Ovary (tissue), 9 donors: ENCODE results near the gene BEND6. TPM values are rescaled to one million over a fixed set of nuclear protein-coding genes. Genes with fewer than 3 reads are reported as not detected.
"Not testable (repeated sequence)": the region's sequence is repeated elsewhere in the genome, so short reads cannot be mapped to it uniquely, and the experiment has no call there.

Experiments used
- DNase-seq, 5 donors: peaks; one replicate each; pipeline ENCODE4 v3.0.0-alpha.2; 2019 to 2020
- H3K27ac ChIP-seq, 2 donors: fragments of 200-600 bp; one replicate each; pipeline versions ENCODE4 v1.5.1 to v1.8.0; 2019 to 2022
- H3K27me3 ChIP-seq: fragments of 200-600 bp; one replicate; pipeline ENCODE4 v1.8.0; 2022
- H3K36me3 ChIP-seq: fragments of 200-600 bp; sonication (generic); one replicate; pipeline ENCODE4 v1.5.1; 2019
- H3K4me1 ChIP-seq: one replicate; pipeline ENCODE4 v1.8.1; 2013; ENCODE audit warnings: mild to moderate bottlenecking, moderate library complexity; ENCODE audit not compliant: insufficient read depth
- H3K4me3 ChIP-seq: fragments of 200-600 bp; sonication (generic); one replicate; pipeline ENCODE4 v1.5.1; 2017
- H3K9me3 ChIP-seq, 2 donors: fragments of 200-600 bp in 1 of 2; sonication (generic) in 1 of 2; one replicate each; pipeline versions ENCODE4 v1.5.1 to v1.8.1; 2013 to 2019; ENCODE audit warnings: mild to moderate bottlenecking in 1 of 2, moderate library complexity in 1 of 2
- EP300 ChIP-seq: sonication (generic); formaldehyde crosslinking; IDR thresholded peaks from one replicate; pipeline ENCODE4 v1.6.1; 2017; ENCODE audit warnings: antibody characterized with exemption
- POLR2A ChIP-seq: fragments of 450-650 bp; IDR thresholded peaks from one replicate; pipeline ENCODE4 v1.6.1; 2017; ENCODE audit warnings: antibody characterized with exemption, mild to moderate bottlenecking, moderate library complexity
- WGBS, 3 donors: extraction: QIAGEN DNeasy Blood & Tissue Kit in 1 of 3; methylation state at CpG; one replicate each; pipeline versions ENCODE4 v1.1.5 to v1.1.7; 2013 to 2017; 5-methylcytosine and 5-hydroxymethylcytosine counted together
- intact Hi-C, 4 donors: fragments of 100-400 bp; cut with DNase I; formaldehyde crosslinking; loops; one replicate each; pipeline versions ENCODE4 v1.11.0 to v1.15.1; 2022 to 2023
- polyA plus RNA-seq, 2 donors: library from polyadenylated mRNA; stranded (reverse); fragments of 200-250 nt in 1 of 2; fragments of 350-450 nt in 1 of 2; fragmentation: Illumina TruSeq in 1 of 2; extraction: RNeasy Lipid Tissue Mini Kit (QIAGEN cat#74804) in 1 of 2; gene quantifications; one replicate each; pipeline ENCODE4 v1.2.3, GENCODE V29; 2013 to 2014
- total RNA-seq, 7 donors: library from RNA; depleted of rRNA in 2 of 7; stranded (reverse); fragments of >200 nt in 2 of 7; fragmentation: NEBNext Ultra II Directional in 3 of 7; extraction: Animal tissue kit (Norgen Biotek cat#: 25700) in 3 of 7; gene quantifications; one replicate each; pipeline versions ENCODE4 v1.1.0 to v1.2.4, GENCODE V29; 2016 to 2023
- TF ChIP-seq, protein P1 (sequence below), 3 donors: fragments of 450-650 bp in 2 of 3; fragments of 200-600 bp in 1 of 3; IDR thresholded peaks; one replicate each; pipeline versions ENCODE4 v1.5.1 to v1.8.0; 2016 to 2022; ENCODE audit warnings: antibody characterized with exemption in 3 of 3, mild to moderate bottlenecking in 1 of 3
- donor health status: DM: no; HTN: no; CAD: no; lungs with moderate emphysema.
- donor health status: DM: no; HTN: no; CAD: no.
- donor health status: Bipolar disorder and iron deficiency.
- donor health status: DM: yes; HTN: yes; CAD: no.
- donor health status: DM: no; HTN: no; CAD: no.
- donor health status: DM: yes; HTN: yes; CAD: no.

BEND6 gene
- total and polyA plus RNA-seq, 9 donors = 1.3 to 5.2 (median 2.2) TPM

DNA sequence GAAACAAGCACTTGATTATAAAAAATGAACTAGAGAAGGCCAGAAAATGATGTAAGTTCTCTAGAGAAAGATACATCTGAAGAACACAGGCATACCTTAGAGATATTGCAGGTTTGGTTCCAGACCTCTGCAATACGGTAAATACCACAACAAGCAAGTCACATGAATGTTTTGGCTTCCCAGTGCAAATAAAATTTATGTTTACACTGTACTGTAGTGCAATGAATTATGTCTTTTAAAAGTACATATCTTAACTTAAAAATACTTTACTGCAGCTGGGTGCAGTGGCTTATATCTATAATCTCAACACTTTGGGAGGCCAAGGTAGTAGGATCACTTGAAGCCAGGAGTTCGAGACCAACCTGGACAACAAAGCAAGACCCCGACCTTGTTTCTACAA is 80.6 kb downstream of the BEND6 start:
- intact Hi-C loops = loop anchor here in 1 of 4 donors (10.0 kb wide), 1 partner anchor 131 kb away; no protein-coding TSS in a partner anchor

DNA sequence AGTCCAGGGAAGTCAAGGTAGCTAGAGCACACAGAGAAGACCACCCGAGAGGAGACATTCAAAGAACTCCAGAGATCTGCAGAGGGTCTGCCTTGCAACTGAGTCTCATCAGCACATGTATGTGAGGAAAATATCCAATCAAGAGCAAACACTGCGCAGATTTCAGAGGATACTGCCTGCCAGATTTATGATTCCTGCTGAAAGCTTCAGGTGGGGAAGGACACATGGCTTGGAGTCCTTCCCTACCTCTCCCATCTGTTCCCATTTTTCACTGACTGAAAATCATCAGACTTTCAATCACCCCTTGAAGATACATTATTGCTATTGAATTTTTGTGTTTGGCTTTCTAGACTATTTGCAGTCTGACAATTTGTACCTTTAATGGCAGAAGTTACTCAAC is 84.0 kb downstream of the BEND6 start:
- H3K9me3 ChIP-seq = no peaks in the 10 kb centered on the region
- no peaks in the 10 kb centered on the region for H3K36me3 ChIP-seq
- no peak for DNase-seq
- intact Hi-C loops = loop anchor here in 1 of 4 donors (10.0 kb wide), 1 partner anchor 134 kb away; no protein-coding TSS in a partner anchor
- H3K4me3 ChIP-seq = no peak overlapping the region
- no peaks in the 10 kb centered on the region for H3K4me1 ChIP-seq
- TF ChIP-seq POLR2A (no peak), EP300 (no peak)
- TF ChIP-seq, protein P1, sequence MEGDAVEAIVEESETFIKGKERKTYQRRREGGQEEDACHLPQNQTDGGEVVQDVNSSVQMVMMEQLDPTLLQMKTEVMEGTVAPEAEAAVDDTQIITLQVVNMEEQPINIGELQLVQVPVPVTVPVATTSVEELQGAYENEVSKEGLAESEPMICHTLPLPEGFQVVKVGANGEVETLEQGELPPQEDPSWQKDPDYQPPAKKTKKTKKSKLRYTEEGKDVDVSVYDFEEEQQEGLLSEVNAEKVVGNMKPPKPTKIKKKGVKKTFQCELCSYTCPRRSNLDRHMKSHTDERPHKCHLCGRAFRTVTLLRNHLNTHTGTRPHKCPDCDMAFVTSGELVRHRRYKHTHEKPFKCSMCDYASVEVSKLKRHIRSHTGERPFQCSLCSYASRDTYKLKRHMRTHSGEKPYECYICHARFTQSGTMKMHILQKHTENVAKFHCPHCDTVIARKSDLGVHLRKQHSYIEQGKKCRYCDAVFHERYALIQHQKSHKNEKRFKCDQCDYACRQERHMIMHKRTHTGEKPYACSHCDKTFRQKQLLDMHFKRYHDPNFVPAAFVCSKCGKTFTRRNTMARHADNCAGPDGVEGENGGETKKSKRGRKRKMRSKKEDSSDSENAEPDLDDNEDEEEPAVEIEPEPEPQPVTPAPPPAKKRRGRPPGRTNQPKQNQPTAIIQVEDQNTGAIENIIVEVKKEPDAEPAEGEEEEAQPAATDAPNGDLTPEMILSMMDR (IDR thresholded peaks at IDR 0.05) = no peak
- no peak overlapping the region for H3K27ac ChIP-seq
- 91 to 94% (median 93%) methylated on average over 2 of the region's 2 CpGs for WGBS, 3 donors
- no peaks in the 10 kb centered on the region for H3K27me3 ChIP-seq

More for the DNA sequence above, 80.6 kb downstream of the BEND6 start:
- H3K4me1 ChIP-seq = no peaks in the 10 kb centered on the region
- H3K9me3 ChIP-seq = no peaks in the 10 kb centered on the region
- WGBS, 3 donors = 12 to 31% (median 15%) methylated on average over 3 of the region's 3 CpGs
- TF ChIP-seq POLR2A (no peak), EP300 (no peak)
- TF ChIP-seq, protein P1 (IDR thresholded peaks at IDR 0.05) = no peak
- H3K27me3 ChIP-seq = no peaks in the 10 kb centered on the region
- no peak overlapping the region for H3K4me3 ChIP-seq
- no peaks in the 10 kb centered on the region for H3K36me3 ChIP-seq
- no peak for DNase-seq
- H3K27ac ChIP-seq = no peak overlapping the region

DNA sequence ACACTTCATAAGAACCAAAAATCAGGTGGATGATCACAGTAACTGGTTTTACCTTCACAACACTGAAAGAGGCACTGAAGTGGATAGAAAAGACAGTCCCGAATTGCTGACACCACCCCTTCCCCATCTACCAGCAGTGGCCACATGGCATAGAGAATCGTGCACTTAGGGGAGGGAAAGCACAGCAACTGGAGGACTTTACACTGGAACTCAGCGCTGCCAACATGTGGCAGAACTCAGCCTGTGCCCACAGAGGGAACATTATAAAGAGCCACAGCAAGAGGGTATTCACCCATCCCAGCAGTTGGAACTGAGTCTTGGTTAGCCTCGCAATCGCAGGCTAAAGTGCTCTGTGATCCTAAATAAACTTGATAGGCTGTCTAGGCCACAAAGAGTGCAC is 85.1 kb downstream of the BEND6 start:
- H3K4me1 ChIP-seq = no peaks in the 10 kb centered on the region
- no peak overlapping the region for H3K27ac ChIP-seq
- DNase-seq = no peak
- intact Hi-C loops = no loop called here
- WGBS, 3 donors = 77 to 84% (median 83%) methylated on average over 5 of the region's 5 CpGs
- no peaks in the 10 kb centered on the region for H3K27me3 ChIP-seq
- H3K36me3 ChIP-seq = no peaks in the 10 kb centered on the region
- H3K9me3 ChIP-seq = no peaks in the 10 kb centered on the region
- no peak overlapping the region for H3K4me3 ChIP-seq
- TF ChIP-seq EP300 (no peak), POLR2A (no peak)
- TF ChIP-seq, protein P1 (IDR thresholded peaks at IDR 0.05) = no peak

DNA sequence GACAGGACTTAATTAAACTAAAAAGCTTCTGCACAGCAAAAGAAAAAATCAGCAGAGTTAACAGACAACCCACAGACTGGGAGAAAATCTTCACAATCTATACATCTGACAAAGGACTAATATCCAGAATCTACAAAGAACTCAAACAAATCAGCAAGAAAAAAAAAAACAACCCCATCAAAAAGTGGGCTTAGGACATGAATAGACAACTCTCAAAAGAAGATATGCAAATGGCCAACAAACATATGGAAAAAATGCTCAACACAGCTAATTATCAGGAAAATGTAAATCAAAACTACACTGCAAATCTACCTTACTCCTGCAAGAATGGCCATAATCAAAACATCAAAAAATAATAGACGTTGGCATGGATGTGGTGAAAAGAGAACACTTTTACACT is 89.2 kb downstream of the BEND6 start:
- H3K4me3 ChIP-seq, DNase-seq, H3K36me3 ChIP-seq, H3K27ac ChIP-seq, intact Hi-C loops, H3K27me3 ChIP-seq, H3K4me1 ChIP-seq, H3K9me3 ChIP-seq: not testable (repeated sequence)
- 66 to 88% (median 77%) methylated on average over 1 of the region's 1 CpG for WGBS, 3 donors

DNA sequence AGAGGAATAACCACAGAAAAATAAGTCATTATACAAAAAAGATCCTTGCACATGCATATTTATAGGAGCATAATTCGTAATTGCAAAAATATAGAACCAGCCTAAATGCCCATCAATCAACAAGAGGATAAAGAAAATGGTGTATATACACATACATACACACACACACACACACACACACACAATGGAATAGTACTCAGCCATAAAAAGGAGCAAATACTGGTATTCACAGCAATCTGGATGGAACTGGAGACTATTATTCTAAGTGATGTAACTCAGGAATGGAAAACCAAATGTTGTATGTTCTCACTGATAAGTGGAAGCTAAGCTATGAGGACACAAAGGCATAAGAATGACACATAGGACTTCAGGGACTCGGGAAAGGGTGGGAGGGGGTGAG is 89.7 kb downstream of the BEND6 start:
- H3K36me3 ChIP-seq = no peaks in the 10 kb centered on the region
- no peak for DNase-seq
- H3K4me1 ChIP-seq = no peaks in the 10 kb centered on the region
- no peaks in the 10 kb centered on the region for H3K27me3 ChIP-seq
- no peaks in the 10 kb centered on the region for H3K9me3 ChIP-seq
- no peak overlapping the region for H3K27ac ChIP-seq
- no peak overlapping the region for H3K4me3 ChIP-seq
- TF ChIP-seq POLR2A (no peak), EP300 (no peak)
- TF ChIP-seq, protein P1 (IDR thresholded peaks at IDR 0.05) = no peak
- intact Hi-C loops = no loop called here
- WGBS, 3 donors = 93 to 97% (median 95%) methylated on average over 2 of the region's 2 CpGs
